Nephron progenitor cell (in vitro differentiated cells): Measurements from ENCODE around the gene SLC5A6.

Source experiments
- DNase-seq: peaks from one replicate; pipeline ENCODE4 v3.0.0; 2021
- H3K27ac Mint-ChIP-seq: 2 replicates; pipeline ENCODE4 v1.8.0; 2021; ENCODE audit warnings: mild to moderate bottlenecking, moderate library complexity, mixed read lengths
- H3K27me3 Mint-ChIP-seq: 2 replicates; pipeline ENCODE4 v1.8.0; 2021; ENCODE audit warnings: mild to moderate bottlenecking, low read depth, mixed read lengths; ENCODE audit not compliant: poor library complexity
- H3K36me3 Mint-ChIP-seq: 2 replicates; pipeline ENCODE4 v1.8.0; 2021; ENCODE audit warnings: low read depth, mixed read lengths
- H3K4me1 Mint-ChIP-seq: 2 replicates; pipeline ENCODE4 v1.8.0; 2021; ENCODE audit warnings: mixed read lengths
- H3K4me3 Mint-ChIP-seq: 2 replicates; pipeline ENCODE4 v1.8.0; 2021; ENCODE audit warnings: mild to moderate bottlenecking, moderate library complexity, mixed read lengths
- H3K9me3 Mint-ChIP-seq: 2 replicates; pipeline ENCODE4 v1.8.0; 2021; ENCODE audit warnings: mild to moderate bottlenecking, moderate library complexity, mixed read lengths
- TF ChIP-seq, protein P1 (sequence below): fragments of 200-600 bp; sonication (generic); IDR thresholded peaks from 2 replicates; pipeline ENCODE4 v1.5.0; 2021; ENCODE audit warnings: antibody characterized with exemption

The SLC5A6 gene

DNA sequence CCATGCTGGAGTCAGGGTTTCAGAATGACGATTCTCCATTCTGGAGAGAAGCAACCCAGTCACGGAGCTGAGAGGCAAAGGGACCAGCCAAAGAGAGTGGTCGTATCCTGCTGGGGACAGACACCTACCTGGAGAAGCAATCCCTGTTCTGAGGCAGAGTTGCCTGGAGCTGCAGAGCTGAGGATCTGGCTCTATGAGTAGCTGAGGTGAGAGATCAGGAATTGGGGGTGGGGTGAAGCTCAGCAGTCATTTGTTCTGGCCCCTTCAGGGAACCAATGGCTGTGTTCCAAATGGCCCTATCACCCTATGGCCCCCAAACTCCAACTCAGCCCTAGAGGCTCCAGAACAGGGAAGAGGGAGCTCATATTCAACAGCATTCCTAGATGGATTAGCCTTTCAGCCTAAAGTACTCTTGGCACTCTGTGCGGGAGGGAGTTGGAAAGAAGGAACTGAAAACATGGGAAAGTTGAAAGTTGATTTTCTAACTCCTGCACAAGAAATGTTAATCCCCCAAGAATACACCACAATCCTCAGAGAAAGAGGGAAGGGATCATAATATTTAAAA is 3.5 kb downstream of the SLC5A6 start:
- Mint-ChIP-seq H3K4me3 (no peak overlapping the region), H3K27ac (no peak overlapping the region), H3K9me3 (no peaks in the 10 kb centered on the region), H3K4me1 (peaks cover 39% of the 10 kb centered on the region), H3K27me3 (peaks cover 2% of the 10 kb centered on the region), H3K36me3 (peaks cover 43% of the 10 kb centered on the region)
- TF ChIP-seq, protein P1, sequence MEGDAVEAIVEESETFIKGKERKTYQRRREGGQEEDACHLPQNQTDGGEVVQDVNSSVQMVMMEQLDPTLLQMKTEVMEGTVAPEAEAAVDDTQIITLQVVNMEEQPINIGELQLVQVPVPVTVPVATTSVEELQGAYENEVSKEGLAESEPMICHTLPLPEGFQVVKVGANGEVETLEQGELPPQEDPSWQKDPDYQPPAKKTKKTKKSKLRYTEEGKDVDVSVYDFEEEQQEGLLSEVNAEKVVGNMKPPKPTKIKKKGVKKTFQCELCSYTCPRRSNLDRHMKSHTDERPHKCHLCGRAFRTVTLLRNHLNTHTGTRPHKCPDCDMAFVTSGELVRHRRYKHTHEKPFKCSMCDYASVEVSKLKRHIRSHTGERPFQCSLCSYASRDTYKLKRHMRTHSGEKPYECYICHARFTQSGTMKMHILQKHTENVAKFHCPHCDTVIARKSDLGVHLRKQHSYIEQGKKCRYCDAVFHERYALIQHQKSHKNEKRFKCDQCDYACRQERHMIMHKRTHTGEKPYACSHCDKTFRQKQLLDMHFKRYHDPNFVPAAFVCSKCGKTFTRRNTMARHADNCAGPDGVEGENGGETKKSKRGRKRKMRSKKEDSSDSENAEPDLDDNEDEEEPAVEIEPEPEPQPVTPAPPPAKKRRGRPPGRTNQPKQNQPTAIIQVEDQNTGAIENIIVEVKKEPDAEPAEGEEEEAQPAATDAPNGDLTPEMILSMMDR: no peak
- no peak for DNase-seq

DNA sequence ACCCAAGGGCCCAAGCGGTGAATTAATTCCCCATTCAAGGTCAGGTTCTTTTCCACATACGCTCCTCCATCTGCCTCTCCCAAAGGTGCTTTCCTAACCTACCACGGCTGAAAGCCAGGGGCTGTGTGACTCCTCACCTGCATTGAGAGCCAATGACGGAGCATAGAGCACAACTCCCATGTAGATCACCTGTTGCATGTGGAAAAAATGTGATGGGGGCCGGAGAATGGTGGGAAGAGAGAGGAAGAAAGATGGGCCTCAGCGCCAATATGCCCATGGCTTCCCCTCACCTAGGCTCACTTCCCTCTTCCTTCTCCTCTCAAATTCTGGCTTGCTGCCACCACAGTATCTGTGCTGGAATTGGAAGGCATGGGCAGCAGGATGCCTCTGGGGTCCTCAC is 5.7 kb downstream of the SLC5A6 start:
- Mint-ChIP-seq H3K27me3 (no peaks in the 10 kb centered on the region), H3K9me3 (no peaks in the 10 kb centered on the region), H3K36me3 (peaks cover 60% of the 10 kb centered on the region), H3K4me3 (no peak overlapping the region), H3K4me1 (peaks cover 28% of the 10 kb centered on the region), H3K27ac (no peak overlapping the region)
- TF ChIP-seq, protein P1: no peak
- no peak for DNase-seq

DNA sequence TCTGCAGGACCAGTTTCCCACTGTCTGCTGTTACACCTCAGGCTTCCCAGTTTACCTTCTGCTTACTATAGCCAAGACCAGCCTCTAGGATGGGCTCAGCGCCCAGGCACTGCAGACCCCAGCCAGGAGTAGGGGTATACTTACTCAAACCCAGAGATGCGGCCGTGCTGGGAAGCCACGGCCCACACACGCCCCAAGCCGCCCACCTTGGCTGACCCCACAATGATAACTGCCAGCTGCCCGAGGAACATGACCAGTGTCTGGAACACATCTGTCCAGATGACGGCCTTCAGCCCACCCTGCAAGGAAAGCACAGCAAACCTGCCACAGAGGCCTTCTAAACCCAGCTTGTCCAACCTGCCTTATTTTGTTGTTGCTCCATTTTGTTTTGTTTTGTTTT is 6.9 kb downstream of the SLC5A6 start:
- Mint-ChIP-seq H3K4me1 (peaks cover 24% of the 10 kb centered on the region), H3K9me3 (no peaks in the 10 kb centered on the region), H3K4me3 (no peak overlapping the region), H3K27ac (peak overlapping the region; percentile 74), H3K27me3 (no peaks in the 10 kb centered on the region), H3K36me3 (peaks cover 60% of the 10 kb centered on the region)
- TF ChIP-seq, protein P1: no peak
- DNase-seq: no peak

DNA sequence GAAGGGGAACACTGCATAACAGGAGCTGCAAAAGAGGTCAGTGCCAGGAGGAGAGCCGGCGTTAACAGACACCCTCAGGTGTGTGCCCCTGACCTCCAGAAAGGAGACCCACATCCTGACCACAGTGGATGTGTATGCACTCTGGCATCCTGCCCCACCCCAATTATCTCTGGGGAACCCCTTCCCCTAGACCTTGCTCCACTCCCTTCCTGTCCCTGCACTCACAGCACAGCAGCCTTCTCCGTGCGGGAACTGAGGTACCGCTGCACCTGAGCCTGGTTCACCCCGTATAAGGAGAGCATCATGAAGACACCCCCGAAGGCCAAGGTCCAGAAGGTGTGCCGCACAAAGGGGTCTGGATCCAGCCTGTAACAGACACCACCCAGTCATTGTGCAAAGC is 7.5 kb downstream of the SLC5A6 start:
- peaks cover 17% of the 10 kb centered on the region for H3K4me1 Mint-ChIP-seq
- no peak overlapping the region for H3K27ac Mint-ChIP-seq

DNA sequence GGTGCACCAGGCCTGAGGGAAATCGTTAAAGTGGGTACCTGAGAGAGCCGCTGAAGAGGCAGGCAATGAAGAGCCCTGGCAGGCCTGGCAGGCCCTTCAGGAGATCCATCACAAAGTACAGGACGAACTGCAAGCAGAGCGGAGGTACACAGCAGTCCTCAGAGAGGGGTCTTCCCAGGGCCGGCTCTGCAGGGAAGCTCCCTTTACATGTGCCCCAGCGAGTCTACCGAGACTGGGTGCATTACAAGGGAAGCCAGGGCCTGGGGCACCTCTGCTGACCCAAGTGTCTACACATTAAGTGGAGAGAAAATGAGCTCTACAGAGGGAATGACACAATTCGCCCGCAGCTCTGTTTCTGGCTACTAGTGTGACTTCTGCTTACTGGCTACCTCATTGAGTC is 8.3 kb downstream of the SLC5A6 start:
- Mint-ChIP-seq H3K9me3 (no peaks in the 10 kb centered on the region), H3K4me3 (no peak overlapping the region), H3K27me3 (no peaks in the 10 kb centered on the region), H3K36me3 (peaks cover 56% of the 10 kb centered on the region), H3K4me1 (peaks cover 9% of the 10 kb centered on the region), H3K27ac (no peak overlapping the region)
- DNase-seq: no peak
- TF ChIP-seq, protein P1: no peak

More for the DNA sequence above, 7.5 kb downstream of the SLC5A6 start:
- DNase-seq: no peak
- Mint-ChIP-seq H3K4me3 (no peak overlapping the region), H3K36me3 (peaks cover 57% of the 10 kb centered on the region), H3K9me3 (no peaks in the 10 kb centered on the region), H3K27me3 (no peaks in the 10 kb centered on the region)
- TF ChIP-seq, protein P1: no peak

DNA sequence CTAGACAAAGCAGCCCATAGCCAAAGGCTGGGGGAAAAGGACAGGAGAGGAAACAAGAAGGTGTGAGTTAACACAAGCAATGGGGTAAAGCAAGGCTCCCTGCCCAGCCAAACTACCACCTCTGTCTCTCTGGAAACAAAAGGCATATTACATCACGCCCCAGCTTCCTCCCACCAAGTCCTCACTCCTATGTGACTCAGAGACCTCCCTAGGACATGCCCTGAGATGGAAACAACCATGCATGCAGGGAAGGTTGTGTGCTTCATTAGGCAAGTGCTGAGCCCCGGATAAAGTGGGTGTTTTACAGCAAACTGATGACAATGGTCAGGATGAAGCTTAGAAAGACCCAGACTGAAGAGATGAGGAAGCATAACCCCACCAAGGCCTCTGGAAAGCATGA is 9.2 kb downstream of the SLC5A6 start:
- Mint-ChIP-seq H3K36me3 (peaks cover 48% of the 10 kb centered on the region), H3K27ac (peak overlapping the region; percentile 18), H3K27me3 (no peaks in the 10 kb centered on the region), H3K4me3 (no peak overlapping the region), H3K9me3 (no peaks in the 10 kb centered on the region), H3K4me1 (peaks cover under 1% of the 10 kb centered on the region)
- TF ChIP-seq, protein P1: no peak
- DNase-seq: no peak
